HG03097 (cell line): ENCODE measurements around the gene CLEC14A.

ENCODE experiments used
- ATAC-seq: cut with Tn5 transposase; IDR thresholded peaks from one replicate; pipeline ENCODE4 v1.9.1; 2021; ENCODE audit not compliant: unreplicated experiment, low FRiP score

The CLEC14A gene

GRCh38 chr14:38250331-38250730 is 5.6 kb downstream of the CLEC14A start:
- no peak for ATAC-seq

DNA sequence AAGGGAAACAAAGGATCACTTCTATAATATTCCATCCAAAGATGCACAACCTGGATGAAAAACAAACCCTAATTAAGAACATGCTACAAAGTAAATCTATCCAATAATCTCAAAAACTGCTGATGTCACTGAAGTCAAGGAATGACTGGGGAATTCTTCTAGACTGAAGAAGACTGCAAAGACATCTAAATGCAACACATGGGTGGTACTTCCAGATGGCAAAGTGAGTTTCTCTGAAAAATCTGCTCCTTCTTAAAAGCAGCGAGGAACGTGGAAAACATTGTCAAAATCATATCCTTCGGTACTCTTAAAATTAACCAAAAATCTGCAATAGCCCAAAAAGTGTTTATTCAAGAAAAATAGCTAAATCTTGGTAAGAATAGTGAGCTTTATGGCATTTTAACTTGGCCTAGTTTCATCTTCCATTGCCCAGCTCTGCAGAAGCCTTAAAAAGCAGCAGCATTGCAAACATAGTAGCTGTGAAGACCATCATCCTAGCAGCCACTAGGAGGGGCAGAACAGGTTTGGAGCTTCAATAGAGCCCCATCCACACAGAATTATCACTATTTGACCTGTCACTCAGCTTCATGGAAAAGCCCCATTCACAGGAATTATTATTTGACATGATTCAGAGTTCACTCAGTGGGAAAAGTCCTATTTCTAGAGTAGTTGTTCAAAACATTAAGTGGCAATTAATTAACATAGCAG is 7.4 kb downstream of the CLEC14A start:
- ATAC-seq, result no peak

DNA sequence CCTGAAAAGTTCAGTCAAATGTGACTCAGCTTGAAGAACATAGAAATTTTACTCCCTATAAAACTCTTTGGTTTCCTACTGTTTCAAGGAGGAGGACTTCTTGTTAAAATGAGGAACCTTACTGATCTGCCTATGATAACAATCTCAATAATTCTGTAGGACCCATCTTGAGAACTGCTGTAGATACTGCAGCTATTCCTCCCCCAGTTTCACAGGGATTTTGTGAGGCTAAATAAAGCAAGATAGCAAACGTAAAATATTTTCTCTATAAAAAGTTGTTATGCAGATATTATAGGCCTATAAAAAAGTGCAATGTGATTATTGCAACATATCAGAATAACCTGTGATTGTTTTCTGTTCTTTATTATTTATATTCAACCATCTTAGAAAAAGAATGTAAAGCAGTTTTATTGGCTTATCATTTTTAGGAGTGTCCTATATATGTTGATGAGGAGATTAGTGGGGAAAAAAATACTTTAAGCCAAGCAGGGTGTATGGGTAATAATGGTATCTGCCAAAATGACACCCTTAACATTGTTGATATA is 12.1 kb downstream of the CLEC14A start:
- ATAC-seq, result no peak

- no peak for ATAC-seq
Measured at GRCh38 chr14:38238878-38239277, 17.0 kb downstream of the CLEC14A start.

- ATAC-seq, result no peak
Measured at GRCh38 chr14:38238332-38238731, 17.6 kb downstream of the CLEC14A start.

DNA sequence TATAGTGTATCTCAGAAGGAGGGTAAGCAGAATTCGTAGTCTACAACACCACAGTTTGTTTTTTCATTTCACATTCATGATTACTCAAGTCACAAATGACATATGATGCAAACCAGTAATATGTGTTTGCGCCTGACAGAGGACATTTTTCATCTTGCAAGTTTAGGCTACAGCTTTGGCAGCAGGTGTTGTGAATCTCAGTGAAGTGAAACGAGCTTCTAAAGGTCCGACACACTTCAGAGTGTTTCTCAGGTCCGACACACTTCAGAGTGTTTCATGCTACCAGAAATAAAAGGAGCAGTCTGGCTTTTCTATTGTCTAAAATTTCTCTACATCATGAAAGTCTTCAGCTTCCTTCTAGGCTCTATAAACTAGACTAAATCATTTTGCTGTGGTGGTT is 22.7 kb downstream of the CLEC14A start:
- ATAC-seq, result no peak

GRCh38 chr14:38226366-38226765 is 29.5 kb downstream of the CLEC14A start:
- no peak for ATAC-seq

DNA sequence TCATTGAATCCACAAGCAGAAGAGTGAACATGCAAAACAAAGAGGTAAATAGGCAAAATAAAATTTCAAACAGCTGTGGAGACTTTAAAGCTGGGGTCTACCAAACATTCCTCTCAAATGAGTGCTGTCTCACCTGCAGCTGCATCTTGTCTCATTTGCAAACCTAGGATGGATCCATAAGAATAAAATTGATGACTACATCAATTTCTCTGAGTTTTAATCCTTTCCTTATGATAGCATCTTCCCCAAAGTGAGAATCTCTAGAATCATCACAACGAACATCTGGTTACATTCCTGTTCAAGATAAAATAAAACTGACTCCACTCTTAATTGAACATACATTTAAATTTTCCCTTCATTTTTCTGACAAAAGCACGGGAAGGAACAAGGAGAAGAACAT is 29.9 kb downstream of the CLEC14A start:
- no peak for ATAC-seq

GRCh38 chr14:38224338-38224737 is 31.6 kb downstream of the CLEC14A start:
- no peak for ATAC-seq

DNA sequence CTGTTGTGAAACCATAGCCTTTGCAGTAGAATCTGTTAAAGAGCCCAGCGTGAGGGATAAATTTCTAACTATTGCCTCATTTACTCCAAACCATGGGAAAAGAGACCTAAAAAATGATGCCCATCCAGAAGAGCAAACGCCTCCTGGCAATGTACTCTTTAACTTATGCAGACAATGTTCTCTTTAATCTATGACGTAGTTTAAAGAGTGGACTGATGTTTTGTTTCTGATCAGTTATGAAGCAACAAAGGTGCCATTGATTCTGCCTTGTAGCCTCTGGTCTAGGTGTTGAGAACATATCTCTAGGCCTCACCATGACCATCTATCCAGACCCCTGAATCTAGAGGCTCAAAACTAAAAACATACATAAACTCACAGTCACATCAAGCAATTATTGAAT is 34.8 kb downstream of the CLEC14A start:
- no peak for ATAC-seq

GRCh38 chr14:38217553-38217952 is 38.3 kb downstream of the CLEC14A start:
- ATAC-seq, result no peak

- ATAC-seq, result no peak
Measured at GRCh38 chr14:38213001-38213400, 42.9 kb downstream of the CLEC14A start.

GRCh38 chr14:38212111-38212510 is 43.8 kb downstream of the CLEC14A start:
- ATAC-seq, result no peak

- ATAC-seq, result no peak
Measured at GRCh38 chr14:38211255-38211735, 44.6 kb downstream of the CLEC14A start.

- no peak for ATAC-seq
Measured at GRCh38 chr14:38210587-38211216, 45.2 kb downstream of the CLEC14A start.

- ATAC-seq, result no peak
Measured at GRCh38 chr14:38209572-38210557, 46.0 kb downstream of the CLEC14A start.

- ATAC-seq, result no peak
Measured at GRCh38 chr14:38208618-38209562, 47.0 kb downstream of the CLEC14A start.

DNA sequence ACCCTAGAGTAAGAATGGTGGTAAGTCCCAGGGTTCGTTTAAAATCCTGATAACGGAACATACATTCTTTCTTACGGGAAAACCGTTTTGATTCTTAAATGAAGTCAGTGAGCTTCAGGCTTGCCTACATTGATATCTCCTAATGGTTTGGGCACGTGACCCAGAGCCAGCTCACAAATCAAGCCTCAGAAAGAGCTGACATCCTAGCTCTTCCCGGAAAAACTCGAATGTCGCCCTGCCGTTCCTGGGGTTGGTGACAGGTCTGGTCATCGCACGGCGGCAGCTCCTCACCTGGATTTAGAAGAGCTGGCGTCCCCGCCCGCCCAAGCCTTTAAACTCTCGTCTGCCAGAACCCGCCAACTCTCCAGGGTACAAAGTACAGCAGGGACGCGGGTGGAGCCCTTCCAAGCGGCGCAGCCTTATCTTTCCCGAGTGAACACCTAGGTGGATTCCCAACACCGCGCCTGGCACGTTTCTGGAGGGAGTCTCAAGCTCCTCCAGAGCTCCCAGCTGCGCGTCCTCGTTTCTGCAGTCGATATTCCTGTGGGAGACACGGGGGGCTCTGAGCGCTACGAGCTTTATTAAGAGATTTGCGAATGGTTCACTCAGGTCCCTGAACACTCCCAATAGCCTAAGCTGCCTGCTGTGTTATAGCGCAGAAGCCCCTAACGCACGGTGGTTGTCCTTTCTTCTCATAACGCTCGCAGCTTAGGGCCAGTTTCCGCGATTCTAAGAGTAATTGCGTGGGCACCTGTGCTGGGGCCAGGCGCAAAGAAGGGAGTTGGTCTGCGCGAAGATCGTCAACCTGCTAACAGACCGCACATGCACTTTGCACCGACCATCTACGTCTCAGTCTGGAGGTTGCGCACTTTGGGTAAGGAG is 47.9 kb downstream of the CLEC14A start, which contains the start of gene SSTR1:
SSTR1 (plus strand) TSS at position 169 of the 882 bp plus-strand sequence. CDS start 1,486 bp downstream, outside the sequence.
- ATAC-seq, result no peak

GRCh38 chr14:38207377-38207735 is 48.5 kb downstream of the CLEC14A start:
- ATAC-seq, result no peak
